Activated T-helper 1 cell treated with anti-CD3 and anti-CD28 coated beads, Interleukin-12 subunit alpha, Interleukin-12 subunit beta, Interleukin-2, Interleukin-4 antibody, amounts not matched to agents 30 ng/mL and 10 ng/mL and 1 ng/mL, durations not matched to agents 14 hours and 24 hours and 36 hours (primary cell): Measurements from ENCODE around the gene HRK. TPM values are rescaled to one million over a fixed set of nuclear protein-coding genes. Genes with fewer than 3 reads are reported as not detected.
A peak's percentile ranks its signal among the peaks of the same experiment; 100 is the strongest.
"Not testable (repeated sequence)": the region's sequence is repeated elsewhere in the genome, so short reads cannot be mapped to it uniquely, and the experiment has no call there.

ENCODE experiments used
- DNase-seq: peaks from one replicate; pipeline ENCODE4 v3.0.0; 2021; ENCODE audit warnings: low spot score
- H3K27ac Mint-ChIP-seq: one replicate; pipeline ENCODE4 v1.8.0; 2021; ENCODE audit warnings: mild to moderate bottlenecking, mixed read lengths
- H3K27me3 Mint-ChIP-seq: one replicate; pipeline ENCODE4 v1.8.0; 2022; ENCODE audit warnings: mild to moderate bottlenecking, moderate library complexity, mixed read lengths; ENCODE audit not compliant: insufficient read depth
- H3K36me3 Mint-ChIP-seq: one replicate; pipeline ENCODE4 v1.8.0; 2021; ENCODE audit warnings: low read depth, mixed read lengths
- H3K4me1 Mint-ChIP-seq: one replicate; pipeline ENCODE4 v1.8.0; 2021; ENCODE audit warnings: low read depth, mixed read lengths
- H3K4me3 Mint-ChIP-seq: one replicate; pipeline ENCODE4 v1.8.0; 2021; ENCODE audit warnings: mild to moderate bottlenecking, moderate library complexity, mixed read lengths
- H3K9me3 Mint-ChIP-seq: one replicate; pipeline ENCODE4 v1.8.0; 2021; ENCODE audit warnings: mixed read lengths
- intact Hi-C: fragments of 100-400 bp; cut with micrococcal nuclease; formaldehyde crosslinking; loops from one replicate; pipeline ENCODE4 v1.15.1; 2024
- total RNA-seq: library from RNA; stranded (reverse); gene quantifications from 2 replicates; pipeline ENCODE4 v1.2.3, GENCODE V29; 2022

Gene HRK
- total RNA-seq, 1 donor from 2014 or later, result not detected

DNA sequence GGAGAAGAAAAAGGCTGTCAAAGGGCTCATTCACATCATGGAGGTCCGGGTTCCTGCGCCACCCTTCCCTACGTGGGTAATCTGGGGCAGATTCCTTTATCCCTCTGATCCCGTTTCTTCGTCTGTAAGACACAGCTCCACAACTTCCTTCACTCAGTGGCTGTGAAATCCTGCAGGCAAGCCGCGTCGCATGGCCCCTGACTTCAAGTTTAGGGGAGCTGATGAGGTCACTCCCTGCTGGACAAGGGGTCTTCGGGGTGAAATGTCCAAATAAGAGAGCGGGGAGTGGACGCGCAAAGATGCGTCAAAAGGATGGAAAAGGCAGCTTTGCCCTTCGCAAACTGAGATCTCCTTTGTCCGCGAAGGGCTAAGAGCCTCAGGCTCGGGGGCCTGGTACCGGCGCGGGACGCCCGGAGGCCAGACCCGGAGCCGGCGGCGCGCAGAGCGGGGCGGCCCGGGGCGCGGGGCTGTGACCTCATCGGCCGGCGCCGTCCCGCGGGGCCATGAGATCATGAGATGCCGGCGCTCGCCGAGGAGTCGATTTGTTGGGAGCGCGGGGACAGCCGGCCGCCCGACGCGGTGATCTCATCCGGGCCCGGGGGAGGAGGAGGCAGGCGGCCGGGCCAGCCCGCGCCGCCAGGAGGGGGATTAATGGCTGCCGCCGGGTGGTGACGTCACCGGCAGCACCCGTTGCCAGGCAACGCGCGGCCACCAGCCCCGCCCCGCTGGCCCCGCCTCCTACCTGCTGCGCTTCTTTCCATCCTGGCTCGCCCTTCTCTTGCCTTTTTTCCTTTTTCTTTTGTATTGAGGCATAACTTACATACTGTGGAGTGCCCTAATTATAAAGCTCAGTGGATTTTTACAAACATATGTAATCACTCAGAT lies 62.1 kb downstream of the HRK start:
- H3K36me3 Mint-ChIP-seq, result no peaks in the 10 kb centered on the region
- peak; percentile 85 for DNase-seq
- peaks cover 21% of the 10 kb centered on the region for H3K4me1 Mint-ChIP-seq
- peak overlapping the region; percentile 98 for H3K27ac Mint-ChIP-seq
- intact Hi-C loops, result loop anchor here (1.0 to 10.0 kb wide), 6 partner anchors 81 to 542 kb away; partner anchors contain the start of genes FBXO21, MAP1LC3B2, MED13L and RNFT2
- peak overlapping the region; percentile 94 for H3K4me3 Mint-ChIP-seq
- peaks cover 9% of the 10 kb centered on the region for H3K27me3 Mint-ChIP-seq
- no peaks in the 10 kb centered on the region for H3K9me3 Mint-ChIP-seq

DNA sequence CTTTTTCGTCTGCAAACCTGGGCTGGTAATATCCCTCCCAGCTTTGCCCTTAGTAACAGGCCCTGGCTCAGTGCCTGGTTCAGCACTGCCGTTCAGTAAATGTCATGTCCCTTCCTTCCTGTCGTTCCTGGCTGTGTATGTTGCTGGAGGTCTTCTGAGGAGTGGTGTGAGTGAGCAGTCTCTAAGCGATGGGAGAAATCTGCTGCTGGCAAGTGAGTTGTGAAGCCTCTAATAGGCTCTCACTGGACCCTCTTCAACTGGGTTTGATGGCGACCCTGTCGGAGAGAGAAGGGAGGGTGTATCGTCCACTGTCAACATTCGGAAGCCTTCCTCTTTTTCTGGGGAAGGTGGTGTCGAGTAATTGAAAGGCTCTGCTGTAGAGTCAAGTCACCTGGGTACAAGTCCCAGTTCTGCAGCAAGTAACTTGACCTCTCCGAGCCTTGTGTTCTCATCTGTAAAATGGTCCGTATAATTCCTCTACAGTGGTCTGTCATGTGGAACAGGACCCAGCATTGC lies 62.8 kb downstream of the HRK start:
- Mint-ChIP-seq H3K4me3 (peak overlapping the region; percentile 94), H3K36me3 (no peaks in the 10 kb centered on the region), H3K9me3 (no peaks in the 10 kb centered on the region), H3K27me3 (peaks cover 4% of the 10 kb centered on the region), H3K27ac (peak overlapping the region; percentile 85), H3K4me1 (peaks cover 21% of the 10 kb centered on the region)
- peak; percentile 7 for DNase-seq
- intact Hi-C loops, result loop anchor here (2.0 to 10.0 kb wide), 2 partner anchors 264 to 542 kb away; partner anchors contain the start of genes MAP1LC3B2 and MED13L

DNA sequence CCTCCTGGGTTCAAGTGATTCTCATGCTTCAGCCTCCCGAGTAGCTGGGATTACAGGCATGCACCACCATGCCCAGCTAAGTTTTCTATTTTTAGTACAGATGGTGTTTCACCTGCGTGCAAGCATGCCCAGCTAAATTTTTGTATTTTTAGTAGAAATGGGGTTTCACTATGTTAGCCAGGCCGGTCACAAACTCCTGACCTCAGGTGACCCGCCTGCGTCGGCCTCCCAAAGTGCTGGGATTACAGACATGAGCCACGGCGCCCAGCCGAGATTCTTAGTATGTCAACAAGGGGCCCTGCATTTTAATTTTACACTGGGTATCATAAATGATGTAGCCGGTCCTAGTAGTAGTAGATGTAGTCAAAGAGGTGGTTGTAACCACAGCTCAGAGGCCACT lies 66.5 kb downstream of the HRK start:
- not testable (repeated sequence) for H3K27me3 Mint-ChIP-seq, H3K9me3 Mint-ChIP-seq, H3K36me3 Mint-ChIP-seq, H3K4me3 Mint-ChIP-seq, H3K27ac Mint-ChIP-seq, DNase-seq
- intact Hi-C loops, result loop anchor here (10.0 kb wide), 1 partner anchor 260 kb away; the partner anchor contains the start of gene MAP1LC3B2
- H3K4me1 Mint-ChIP-seq, result peaks cover 21% of the 10 kb centered on the region

DNA sequence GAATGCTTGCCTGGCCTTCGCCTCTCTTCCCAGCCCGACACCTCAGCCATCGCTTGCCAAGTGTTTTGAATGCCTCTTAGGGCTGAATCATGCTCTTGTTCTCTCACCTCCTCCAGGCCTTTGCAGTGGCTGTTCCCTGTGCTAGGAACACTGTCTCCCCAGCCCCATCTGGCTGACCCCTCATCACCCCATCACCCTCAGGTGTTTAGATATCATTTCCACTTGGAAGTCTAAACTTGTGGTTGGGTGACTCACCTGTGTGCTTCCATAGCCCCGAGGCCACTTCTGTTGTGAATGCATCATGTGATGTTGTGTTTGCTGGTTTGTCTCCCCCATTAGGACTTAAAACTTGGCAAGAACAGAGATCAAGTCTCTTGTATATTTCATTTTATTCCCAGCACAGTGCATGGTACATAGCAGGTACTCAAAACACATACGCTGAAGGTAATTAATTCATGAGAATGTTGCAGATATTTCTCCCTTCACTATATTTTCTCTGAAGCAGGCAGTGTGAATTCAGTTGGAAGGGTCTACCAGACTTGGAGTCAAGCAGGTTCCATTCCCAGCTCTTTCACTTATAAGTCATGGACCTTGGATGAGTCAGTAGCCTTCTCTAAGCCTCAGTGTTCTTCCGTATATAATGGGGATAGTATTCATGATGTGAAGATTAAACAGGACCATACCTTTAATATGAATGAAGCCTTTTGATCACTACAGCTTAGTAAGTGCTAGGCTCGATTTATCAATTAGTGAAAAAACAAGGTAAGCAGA lies 67.8 kb downstream of the HRK start:
- no peak for DNase-seq
- Mint-ChIP-seq H3K4me1 (peaks cover 12% of the 10 kb centered on the region), H3K9me3 (no peaks in the 10 kb centered on the region), H3K36me3 (no peaks in the 10 kb centered on the region), H3K27me3 (peaks cover 4% of the 10 kb centered on the region), H3K27ac (no peak overlapping the region), H3K4me3 (no peak overlapping the region)
- intact Hi-C loops, result loop anchor here (10.0 kb wide), 1 partner anchor 259 kb away; the partner anchor contains the start of gene MAP1LC3B2

DNA sequence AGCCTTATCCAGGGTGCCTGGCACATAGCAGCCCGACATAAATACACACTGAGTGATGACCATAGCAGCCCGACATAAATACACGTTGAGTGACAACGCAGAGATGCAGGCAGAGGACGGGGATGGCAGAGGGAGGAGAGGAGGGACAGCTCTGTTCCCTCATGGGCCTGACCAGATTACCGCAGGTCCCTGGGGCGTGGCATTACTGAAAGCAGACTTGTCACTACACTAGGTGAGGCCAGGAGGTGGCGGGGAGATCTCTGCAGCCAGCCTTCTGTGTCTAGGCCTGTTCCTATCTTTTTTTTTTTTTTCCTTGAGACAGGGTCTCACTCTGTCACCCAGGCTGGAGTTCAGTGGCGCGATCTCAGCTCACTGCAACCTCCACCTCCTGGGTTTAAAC lies 69.0 kb downstream of the HRK start:
- Mint-ChIP-seq H3K4me3 (no peak overlapping the region), H3K36me3 (no peaks in the 10 kb centered on the region), H3K4me1 (no peaks in the 10 kb centered on the region), H3K27me3 (peaks cover 2% of the 10 kb centered on the region), H3K9me3 (no peaks in the 10 kb centered on the region), H3K27ac (no peak overlapping the region)
- intact Hi-C loops, result loop anchor here (10.0 kb wide), 1 partner anchor 257 kb away; the partner anchor contains the start of gene MAP1LC3B2
- DNase-seq, result no peak

DNA sequence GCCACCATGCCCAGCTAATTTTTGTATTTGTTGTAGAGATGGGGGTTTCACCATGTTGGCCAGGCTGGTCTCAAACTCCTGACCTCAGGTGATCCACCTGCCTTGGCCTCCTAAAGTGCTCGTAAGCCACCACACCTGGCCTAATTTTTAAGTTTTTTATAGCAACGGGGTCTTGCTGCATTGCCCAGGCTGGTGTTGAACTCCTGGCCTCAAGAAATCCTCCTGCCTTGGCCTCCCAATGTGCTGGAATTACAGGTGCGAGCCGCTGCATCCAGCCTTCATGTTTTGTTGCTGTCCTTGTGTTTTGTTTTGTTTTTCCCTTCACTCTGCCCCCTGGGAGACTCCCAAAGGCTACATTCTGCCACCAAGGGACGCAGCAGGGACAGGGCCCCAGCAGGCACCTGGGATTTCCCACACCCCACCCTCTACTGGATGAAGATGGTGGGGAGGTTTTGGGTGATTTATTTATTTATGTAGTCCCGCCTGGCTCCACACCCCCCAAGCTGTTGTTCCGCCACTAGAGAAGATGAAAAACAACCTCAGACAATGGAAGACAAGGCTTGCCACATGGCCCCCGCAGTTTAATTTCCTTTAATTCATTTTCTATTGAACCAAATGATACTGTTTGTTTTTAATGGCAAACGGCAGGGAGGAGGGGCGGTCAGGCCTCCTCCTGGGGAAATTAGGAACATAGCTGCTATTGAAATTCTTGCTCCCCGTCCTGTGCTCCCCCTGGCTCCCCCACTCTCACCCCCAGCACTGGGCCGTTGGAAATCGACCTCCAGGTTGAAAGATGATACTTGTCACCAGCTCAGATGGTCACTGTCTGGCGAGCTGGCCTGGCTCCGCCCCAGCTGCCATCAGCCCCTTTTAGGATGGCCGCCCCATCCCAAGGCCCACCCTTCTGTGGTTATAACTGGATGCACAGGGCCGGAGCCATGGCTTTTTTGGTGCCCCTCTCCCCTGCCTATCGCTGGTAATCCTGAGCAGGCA lies 72.8 kb downstream of the HRK start:
- intact Hi-C loops, result no loop called here

DNA sequence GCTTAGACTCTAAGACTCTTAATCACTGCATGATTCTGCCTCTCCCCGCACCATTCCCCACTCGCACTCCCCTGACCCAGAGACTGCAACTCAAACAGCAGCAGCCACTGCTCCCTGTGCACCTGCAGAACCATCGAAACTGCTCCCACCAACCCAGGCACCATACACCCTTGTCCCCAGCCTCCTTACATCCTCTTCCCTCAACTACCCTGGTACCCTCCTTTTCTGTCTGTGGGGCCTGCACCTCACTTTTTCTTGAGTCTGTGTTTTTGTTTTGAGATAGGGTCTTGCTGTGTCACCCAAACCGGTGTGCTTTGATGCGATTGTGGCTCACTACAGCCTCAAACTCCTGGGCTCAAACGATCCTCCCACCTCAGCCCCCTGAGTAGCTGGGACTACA lies 73.7 kb downstream of the HRK start:
- Mint-ChIP-seq H3K27ac (no peak overlapping the region), H3K4me1 (no peaks in the 10 kb centered on the region), H3K4me3 (no peak overlapping the region), H3K36me3 (no peaks in the 10 kb centered on the region), H3K27me3 (no peaks in the 10 kb centered on the region), H3K9me3 (no peaks in the 10 kb centered on the region)
- DNase-seq, result no peak
- intact Hi-C loops, result no loop called here

More for the DNA sequence above, 72.8 kb downstream of the HRK start:
- Mint-ChIP-seq H3K4me1 (no peaks in the 10 kb centered on the region), H3K36me3 (no peaks in the 10 kb centered on the region), H3K27ac (no peak overlapping the region), H3K27me3 (no peaks in the 10 kb centered on the region), H3K4me3 (no peak overlapping the region), H3K9me3 (no peaks in the 10 kb centered on the region)
- DNase-seq, result no peak

DNA sequence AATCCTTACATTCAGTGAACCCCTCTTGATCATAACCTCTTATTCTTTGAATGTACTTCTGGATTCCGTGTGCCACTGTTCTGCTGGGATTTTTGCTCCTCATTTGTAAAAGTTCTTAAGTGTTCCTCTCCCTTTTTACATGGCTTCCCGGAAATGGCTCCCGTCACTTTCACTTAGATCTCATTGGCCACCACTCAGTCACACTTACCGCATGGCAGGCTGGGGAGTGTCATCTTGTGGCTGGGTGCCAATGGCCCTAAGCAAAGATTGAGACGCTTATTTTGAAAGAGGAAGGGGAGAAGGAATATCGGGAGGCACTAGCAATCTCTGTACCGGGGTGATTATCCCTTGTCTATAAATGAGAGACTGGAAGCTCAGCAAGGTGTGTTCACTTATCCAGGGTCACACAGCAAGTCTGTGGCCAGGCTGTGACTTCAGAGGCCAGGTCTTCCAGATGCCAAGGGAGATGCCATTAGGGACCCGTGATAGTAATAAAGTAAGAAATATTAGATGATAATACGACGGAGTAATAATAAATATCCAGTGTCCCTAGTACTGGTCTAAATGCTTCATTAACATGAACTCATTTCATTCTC lies 74.3 kb downstream of the HRK start:
- intact Hi-C loops, result no loop called here
- no peak overlapping the region for H3K27ac Mint-ChIP-seq
- no peaks in the 10 kb centered on the region for H3K4me1 Mint-ChIP-seq

More for the DNA sequence above, 74.3 kb downstream of the HRK start:
- H3K4me3 Mint-ChIP-seq, result no peak overlapping the region
- no peaks in the 10 kb centered on the region for H3K9me3 Mint-ChIP-seq
- no peaks in the 10 kb centered on the region for H3K27me3 Mint-ChIP-seq
- no peaks in the 10 kb centered on the region for H3K36me3 Mint-ChIP-seq
- no peak for DNase-seq

Other genes with a start within 250 kb of the HRK start
- gene SPRING1, start 143.4 kb downstream of the HRK start, total RNA-seq, result 31.0 and 39.0 TPM in 2 replicates
- gene RNFT2, start 143.1 kb downstream of the HRK start, total RNA-seq, result 8.0 and 11.8 TPM in 2 replicates
- 6.7 and 7.3 TPM in 2 replicates for gene FBXW8, start 29.5 kb upstream of the HRK start, total RNA-seq
- 75.2 and 85.2 TPM in 2 replicates for gene TESC, start 218.0 kb upstream of the HRK start, total RNA-seq